HEK293 (cell line): Measurements from ENCODE around the gene CACNG7.

ENCODE experiments used
- CTCF ChIA-PET: fragments of 350-600 bp; formaldehyde crosslinking; extraction: SDS; loops from one replicate; lab custom pipeline; 2021; ENCODE audit warnings: antibody characterized with exemption; lab: Yijun Ruan, JAX
- POLR2A ChIA-PET: fragments of 300-600 bp; formaldehyde crosslinking; extraction: SDS; loops from one replicate; lab custom pipeline; 2020; ENCODE audit warnings: antibody characterized with exemption, inconsistent platforms; lab: Yijun Ruan, JAX
- H3K27ac ChIP-seq: fragments of 200-500 bp; sonication (Bioruptor generic); 2 replicates; pipeline ENCODE4 v1.5.1; 2014; ENCODE audit warnings: low read depth, low read length, control low read depth, inconsistent platforms; ENCODE audit errors: extremely low read depth
- H3K36me3 ChIP-seq, 2 experiments: fragments of 200-500 bp in 1 of 2; sonication (Bioruptor generic) in 1 of 2; 1 replicate in 1 of 2; 2 replicates in 1 of 2; pipeline ENCODE4 v1.5.1; 2014 to 2017; ENCODE audit warnings: inconsistent platforms in 2 of 2, low read length in 2 of 2; ENCODE audit not compliant: control insufficient read depth in 2 of 2, insufficient read depth in 1 of 2
- H3K4me1 ChIP-seq: fragments of 200-500 bp; sonication (Bioruptor generic); 2 replicates; pipeline ENCODE4 v1.5.1; 2014; ENCODE audit warnings: mild to moderate bottlenecking, low read length, inconsistent platforms; ENCODE audit not compliant: control insufficient read depth, insufficient read depth
- H3K4me3 ChIP-seq: 2 replicates; pipeline ENCODE4 v1.5.1; 2011; ENCODE audit warnings: low read depth, mild to moderate bottlenecking, control low read depth, low read length, moderate library complexity
- H3K9me3 ChIP-seq: fragments of 200-500 bp; sonication (Bioruptor generic); 2 replicates; pipeline ENCODE4 v1.5.1; 2014; ENCODE audit warnings: low read depth, low read length, inconsistent platforms; ENCODE audit not compliant: control insufficient read depth, insufficient read depth
- GFI1B ChIP-seq: fragments of 450-650 bp; formaldehyde crosslinking; IDR thresholded peaks from 2 replicates; pipeline ENCODE4 v1.5.1; 2016; ENCODE audit warnings: missing biosample characterization, missing genetic modification characterization
- HOXC10 ChIP-seq: sonication (generic); formaldehyde crosslinking; IDR thresholded peaks from 2 replicates; pipeline ENCODE4 v1.8.1; 2023; ENCODE audit warnings: mild to moderate bottlenecking, missing genetic modification reagents
- IKZF3 ChIP-seq: fragments of 450-650 bp; IDR thresholded peaks from 2 replicates; pipeline ENCODE4 v1.5.0; 2018; ENCODE audit warnings: missing biosample characterization, mild to moderate bottlenecking, missing genetic modification characterization, moderate library complexity
- KLF10 ChIP-seq: fragments of 450-650 bp; IDR thresholded peaks from 2 replicates; pipeline ENCODE4 v1.5.1; 2018; ENCODE audit warnings: missing biosample characterization, mild to moderate bottlenecking, missing genetic modification characterization
- KLF16 ChIP-seq: fragments of 450-650 bp; formaldehyde crosslinking; IDR thresholded peaks from 2 replicates; pipeline ENCODE4 v1.5.1; 2017; ENCODE audit warnings: missing biosample characterization, missing genetic modification characterization
- KLF8 ChIP-seq: fragments of 450-650 bp; formaldehyde crosslinking; IDR thresholded peaks from 2 replicates; pipeline ENCODE4 v1.5.1; 2016; ENCODE audit warnings: missing biosample characterization, missing genetic modification characterization
- PRDM4 ChIP-seq: fragments of 450-650 bp; formaldehyde crosslinking; IDR thresholded peaks from 2 replicates; pipeline ENCODE4 v1.5.1; 2017; ENCODE audit warnings: missing biosample characterization, missing genetic modification characterization
- TSHZ1 ChIP-seq: fragments of 450-650 bp; formaldehyde crosslinking; IDR thresholded peaks from 2 replicates; pipeline ENCODE4 v1.5.1; 2016; ENCODE audit warnings: missing biosample characterization, missing genetic modification characterization, borderline replicate concordance
- ZBTB44 ChIP-seq: fragments of 450-650 bp; IDR thresholded peaks from 2 replicates; pipeline ENCODE4 v1.5.1; 2018; ENCODE audit warnings: missing biosample characterization, mild to moderate bottlenecking, missing genetic modification characterization
- ZBTB48 ChIP-seq: fragments of 450-650 bp; formaldehyde crosslinking; IDR thresholded peaks from 2 replicates; pipeline ENCODE4 v1.5.1; 2016; ENCODE audit warnings: missing biosample characterization, missing genetic modification characterization
- ZBTB6 ChIP-seq: fragments of 450-650 bp; formaldehyde crosslinking; IDR thresholded peaks from 2 replicates; pipeline ENCODE4 v1.5.1; 2017; ENCODE audit warnings: missing biosample characterization, missing genetic modification characterization
- ZEB2 ChIP-seq: fragments of 450-650 bp; formaldehyde crosslinking; IDR thresholded peaks from 2 replicates; pipeline ENCODE4 v1.5.1; 2016; ENCODE audit warnings: missing biosample characterization, missing genetic modification characterization
- ZNF121 ChIP-seq: fragments of 450-650 bp; formaldehyde crosslinking; IDR thresholded peaks from 2 replicates; pipeline ENCODE4 v1.5.1; 2016; ENCODE audit warnings: missing biosample characterization, missing genetic modification characterization
- ZNF2 ChIP-seq: fragments of 450-650 bp; formaldehyde crosslinking; IDR thresholded peaks from 2 replicates; pipeline ENCODE4 v1.5.1; 2016; ENCODE audit warnings: missing biosample characterization, missing genetic modification characterization
- ZNF324 ChIP-seq: fragments of 450-650 bp; formaldehyde crosslinking; IDR thresholded peaks from 2 replicates; pipeline ENCODE4 v1.5.1; 2016; ENCODE audit warnings: missing biosample characterization, missing genetic modification characterization
- ZNF354C ChIP-seq: fragments of 450-650 bp; formaldehyde crosslinking; IDR thresholded peaks from 2 replicates; pipeline ENCODE4 v1.5.1; 2016; ENCODE audit warnings: missing biosample characterization, missing genetic modification characterization, low read depth, borderline replicate concordance
- ZNF391 ChIP-seq: fragments of 450-650 bp; formaldehyde crosslinking; IDR thresholded peaks from 2 replicates; pipeline ENCODE4 v1.5.1; 2016; ENCODE audit warnings: low read depth, missing biosample characterization, missing genetic modification characterization, borderline replicate concordance
- ZNF416 ChIP-seq: fragments of 450-650 bp; formaldehyde crosslinking; IDR thresholded peaks from 2 replicates; pipeline ENCODE4 v1.5.1; 2016; ENCODE audit warnings: missing biosample characterization, missing genetic modification characterization
- ZNF549 ChIP-seq: fragments of 450-650 bp; IDR thresholded peaks from 2 replicates; pipeline ENCODE4 v1.5.1; 2018; ENCODE audit warnings: missing biosample characterization, missing genetic modification characterization, mild to moderate bottlenecking, inconsistent platforms, moderate library complexity
- ZNF629 ChIP-seq: fragments of 450-650 bp; formaldehyde crosslinking; IDR thresholded peaks from 2 replicates; pipeline ENCODE4 v1.5.1; 2017; ENCODE audit warnings: missing biosample characterization, missing genetic modification characterization
- ZNF670 ChIP-seq: fragments of 450-650 bp; formaldehyde crosslinking; IDR thresholded peaks from 2 replicates; pipeline ENCODE4 v1.5.1; 2016; ENCODE audit warnings: missing biosample characterization, missing genetic modification characterization, low read depth
- ZNF707 ChIP-seq: fragments of 450-650 bp; formaldehyde crosslinking; IDR thresholded peaks from 2 replicates; pipeline ENCODE4 v1.5.1; 2016; ENCODE audit warnings: missing biosample characterization, missing genetic modification characterization
- ZNF792 ChIP-seq: fragments of 450-650 bp; formaldehyde crosslinking; IDR thresholded peaks from 2 replicates; pipeline ENCODE4 v1.5.1; 2016; ENCODE audit warnings: missing biosample characterization, missing genetic modification characterization
- ZNF830 ChIP-seq: fragments of 450-650 bp; IDR thresholded peaks from 2 replicates; pipeline ENCODE4 v1.5.0; 2018; ENCODE audit warnings: missing biosample characterization, missing genetic modification characterization, low read depth, mild to moderate bottlenecking, moderate library complexity
- ZNF837 ChIP-seq: fragments of 450-650 bp; formaldehyde crosslinking; IDR thresholded peaks from 2 replicates; pipeline ENCODE4 v1.5.1; 2016; ENCODE audit warnings: missing biosample characterization, missing genetic modification characterization
- ZSCAN5A ChIP-seq: fragments of 450-650 bp; formaldehyde crosslinking; IDR thresholded peaks from 2 replicates; pipeline ENCODE4 v1.5.1; 2016; ENCODE audit warnings: missing biosample characterization, missing genetic modification characterization

CACNG7 gene

GRCh38 chr19:53866865-53867224 lies 42.2 kb upstream of the CACNG7 start:
- no peak overlapping the region for H3K27ac ChIP-seq
- CTCF ChIA-PET = interaction anchor here (1.1 to 1.5 kb wide), 3 partner anchors 10 to 23 kb away, joined by 3 to 4 read pairs (median 3); partner anchors contain the start of gene PRKCG

GRCh38 chr19:53867225-53868090 lies 41.6 kb upstream of the CACNG7 start, which contains the start of gene MYADM:
MYADM (plus strand) TSS chr19:53867883; CDS start chr19:53873530, 5,647 bp downstream.
- ChIA-PET CTCF (interaction anchor here (0.6 to 1.5 kb wide), 4 partner anchors 15 to 22 kb away, joined by 3 to 4 read pairs (median 3); partner anchors contain the start of gene PRKCG), POLR2A (interaction anchor here (0.8 to 3.4 kb wide), 16 partner anchors 8 to 322 kb away, joined by 3 to 39 read pairs (median 4); partner anchors contain the start of genes CNOT3, MBOAT7, PRKCG and PRPF31)
- peaks cover 15% of the 10 kb centered on the region for H3K4me1 ChIP-seq
- peak within 1 kb of the TSS; percentile 71 for H3K4me3 ChIP-seq
- no peaks in the 10 kb centered on the region for H3K9me3 ChIP-seq
- H3K27ac ChIP-seq = peak within 1 kb of the TSS; percentile 28; the same call in 1 of the 2 replicates
- H3K36me3 ChIP-seq = no peaks in the 10 kb centered on the region; a peak in 1 of 3 replicates
- TF ChIP-seq ZNF830 (tag by site-specific recombination) (no peak), KLF10 (tag by site-specific recombination) (peak; percentile 81; the same call in 1 of the 2 replicates), ZBTB6 (no peak), IKZF3 (tag by site-specific recombination) (peak; percentile 76), KLF8 (tag by site-specific recombination) (peak; percentile 84), ZNF837 (no peak), ZNF629 (peak; percentile 47; the same call in 1 of the 2 replicates), TSHZ1 (tag by site-specific recombination) (no peak), ZNF707 (tag by site-specific recombination) (no peak), ZBTB48 (tag by site-specific recombination) (peak; percentile 54; the same call in 1 of the 2 replicates), ZBTB44 (tag by site-specific recombination) (no peak), ZNF416 (tag by site-specific recombination) (no peak)

More at GRCh38 chr19:53866865-53867224, 42.2 kb upstream of the CACNG7 start:
- H3K4me1 ChIP-seq = peaks cover 15% of the 10 kb centered on the region
- no peak overlapping the region; the same call in 1 of the 2 replicates for H3K4me3 ChIP-seq
- POLR2A ChIA-PET = interaction anchor here (0.8 to 3.4 kb wide), 17 partner anchors 10 to 346 kb away, joined by 3 to 39 read pairs (median 4); partner anchors contain the start of genes CNOT3, MBOAT7, PRKCG and PRPF31
- no peak for TF ChIP-seq ZNF549 (tag by site-specific recombination)
- TF ChIP-seq HOXC10 (CRISPR knock-in tag) = no peak
- no peak for TF ChIP-seq GFI1B (tag by site-specific recombination)
- TF ChIP-seq KLF16 (tag by site-specific recombination) = no peak
- TF ChIP-seq ZNF391 = no peak
- TF ChIP-seq ZNF670 (tag by site-specific recombination) = no peak
- TF ChIP-seq ZNF792 (tag by site-specific recombination) = no peak
- no peak for TF ChIP-seq ZSCAN5A (tag by site-specific recombination)
- no peak for TF ChIP-seq PRDM4 (tag by site-specific recombination)
- no peak for TF ChIP-seq ZEB2 (tag by site-specific recombination)
- TF ChIP-seq ZNF2 (tag by site-specific recombination) = no peak
- no peak for TF ChIP-seq ZNF354C (tag by site-specific recombination)
- no peak for TF ChIP-seq ZNF324
- TF ChIP-seq ZNF121 = no peak
- TF ChIP-seq, all 188 proteins: peak for 0
- no peaks in the 10 kb centered on the region for H3K9me3 ChIP-seq
- H3K36me3 ChIP-seq = no peaks in the 10 kb centered on the region; a peak in 1 of 3 replicates
